HepG2 (cell line): Measurements from ENCODE around the gene MFAP1. TPM values are rescaled to one million over a fixed set of nuclear protein-coding genes. Genes with fewer than 3 reads are reported as not detected.
A peak's percentile ranks its signal among the peaks of the same experiment; 100 is the strongest.

Experiments used
- ARNT2 ChIP-seq: sonication (generic); formaldehyde crosslinking; IDR thresholded peaks from 2 replicates; pipeline ENCODE4 v1.8.0; 2022; ENCODE audit warnings: mild to moderate bottlenecking, low read depth, missing genetic modification reagents, moderate library complexity
- MAFF ChIP-seq: IDR thresholded peaks from 2 replicates; pipeline ENCODE4 v1.6.1; 2011; ENCODE audit warnings: low read depth, low read length, improper control_type of control experiment
- MXI1 ChIP-seq: IDR thresholded peaks from 3 replicates; pipeline ENCODE4 v1.6.1; 2012; ENCODE audit warnings: low read depth, low read length, inconsistent platforms, borderline replicate concordance
- NFKBIZ ChIP-seq: IDR thresholded peaks from 2 replicates; pipeline ENCODE4 v1.6.1; 2018; ENCODE audit warnings: missing genetic modification reagents, missing compliant biosample characterization
- SRF ChIP-seq: IDR thresholded peaks from 2 replicates; pipeline ENCODE4 v1.6.1; 2011; ENCODE audit warnings: mild to moderate bottlenecking, low read depth, low read length, moderate library complexity
- ZNF567 ChIP-seq: sonication (generic); formaldehyde crosslinking; IDR thresholded peaks from 2 replicates; pipeline ENCODE4 v1.8.1; 2023; ENCODE audit warnings: mild to moderate bottlenecking, missing genetic modification reagents, borderline replicate concordance
- ZNF790 ChIP-seq: sonication (generic); formaldehyde crosslinking; IDR thresholded peaks from 2 replicates; pipeline ENCODE4 v1.8.0; 2022; ENCODE audit warnings: missing genetic modification reagents, mild to moderate bottlenecking, borderline replicate concordance
- ZSCAN29 ChIP-seq: sonication (generic); formaldehyde crosslinking; conservative IDR thresholded peaks from 2 replicates; pipeline ENCODE4 v1.4.0; 2020; ENCODE audit warnings: mild to moderate bottlenecking, missing genetic modification reagents
- polyA plus RNA-seq, 8 experiments: library from polyadenylated mRNA; depleted of rRNA in 3 of 8; stranded (reverse) in 7 of 8; unstranded in 1 of 8; fragments of >200 nt; fragmentation: Illumina TruSeq in 4 of 8; extraction: Trizol in 4 of 8; gene quantifications; 2 replicates each; pipeline versions ENCODE4 v1.2.1 to v1.2.3, GENCODE V29; 2011 to 2016; ENCODE audit warnings: low read depth in 4 of 8, missing spikeins in 1 of 8, mixed read lengths in 1 of 8; ENCODE audit not compliant: insufficient read depth in 1 of 8
- total RNA-seq, 5 experiments: library from RNA; depleted of rRNA; stranded (reverse); fragments of >200 nt; fragmentation: Illumina TruSeq; extraction: Trizol; gene quantifications; 2 replicates each; pipeline ENCODE4 v1.2.3, GENCODE V29; 2016; ENCODE audit warnings: low read depth in 1 of 5
- TF ChIP-seq, protein P1 (sequence below): sonication (generic); formaldehyde crosslinking; IDR thresholded peaks from 2 replicates; pipeline ENCODE4 v1.4.0; 2020; ENCODE audit warnings: mild to moderate bottlenecking, missing genetic modification reagents
- TF ChIP-seq, protein P2 (sequence below): sonication (generic); formaldehyde crosslinking; IDR thresholded peaks from 2 replicates; pipeline ENCODE4 v1.8.0; 2022; ENCODE audit warnings: mild to moderate bottlenecking, missing genetic modification reagents, moderate library complexity
- TF ChIP-seq, protein P3 (sequence below): sonication (generic); formaldehyde crosslinking; IDR thresholded peaks from 2 replicates; pipeline ENCODE4 v1.9.0; 2022; ENCODE audit warnings: missing genetic modification reagents, mild to moderate bottlenecking, borderline replicate concordance
- TF ChIP-seq, protein P4 (sequence below): sonication (generic); formaldehyde crosslinking; IDR thresholded peaks from 2 replicates; pipeline ENCODE4 v1.4.0; 2020; ENCODE audit warnings: missing genetic modification reagents, borderline replicate concordance

Gene MFAP1
- total and polyA plus RNA-seq, 2 of the 13 experiments (the other 11 are each of a cell fraction or from before 2014, with no cell fraction given) = 11.8 to 39.5 TPM

- TF ChIP-seq, protein P1, sequence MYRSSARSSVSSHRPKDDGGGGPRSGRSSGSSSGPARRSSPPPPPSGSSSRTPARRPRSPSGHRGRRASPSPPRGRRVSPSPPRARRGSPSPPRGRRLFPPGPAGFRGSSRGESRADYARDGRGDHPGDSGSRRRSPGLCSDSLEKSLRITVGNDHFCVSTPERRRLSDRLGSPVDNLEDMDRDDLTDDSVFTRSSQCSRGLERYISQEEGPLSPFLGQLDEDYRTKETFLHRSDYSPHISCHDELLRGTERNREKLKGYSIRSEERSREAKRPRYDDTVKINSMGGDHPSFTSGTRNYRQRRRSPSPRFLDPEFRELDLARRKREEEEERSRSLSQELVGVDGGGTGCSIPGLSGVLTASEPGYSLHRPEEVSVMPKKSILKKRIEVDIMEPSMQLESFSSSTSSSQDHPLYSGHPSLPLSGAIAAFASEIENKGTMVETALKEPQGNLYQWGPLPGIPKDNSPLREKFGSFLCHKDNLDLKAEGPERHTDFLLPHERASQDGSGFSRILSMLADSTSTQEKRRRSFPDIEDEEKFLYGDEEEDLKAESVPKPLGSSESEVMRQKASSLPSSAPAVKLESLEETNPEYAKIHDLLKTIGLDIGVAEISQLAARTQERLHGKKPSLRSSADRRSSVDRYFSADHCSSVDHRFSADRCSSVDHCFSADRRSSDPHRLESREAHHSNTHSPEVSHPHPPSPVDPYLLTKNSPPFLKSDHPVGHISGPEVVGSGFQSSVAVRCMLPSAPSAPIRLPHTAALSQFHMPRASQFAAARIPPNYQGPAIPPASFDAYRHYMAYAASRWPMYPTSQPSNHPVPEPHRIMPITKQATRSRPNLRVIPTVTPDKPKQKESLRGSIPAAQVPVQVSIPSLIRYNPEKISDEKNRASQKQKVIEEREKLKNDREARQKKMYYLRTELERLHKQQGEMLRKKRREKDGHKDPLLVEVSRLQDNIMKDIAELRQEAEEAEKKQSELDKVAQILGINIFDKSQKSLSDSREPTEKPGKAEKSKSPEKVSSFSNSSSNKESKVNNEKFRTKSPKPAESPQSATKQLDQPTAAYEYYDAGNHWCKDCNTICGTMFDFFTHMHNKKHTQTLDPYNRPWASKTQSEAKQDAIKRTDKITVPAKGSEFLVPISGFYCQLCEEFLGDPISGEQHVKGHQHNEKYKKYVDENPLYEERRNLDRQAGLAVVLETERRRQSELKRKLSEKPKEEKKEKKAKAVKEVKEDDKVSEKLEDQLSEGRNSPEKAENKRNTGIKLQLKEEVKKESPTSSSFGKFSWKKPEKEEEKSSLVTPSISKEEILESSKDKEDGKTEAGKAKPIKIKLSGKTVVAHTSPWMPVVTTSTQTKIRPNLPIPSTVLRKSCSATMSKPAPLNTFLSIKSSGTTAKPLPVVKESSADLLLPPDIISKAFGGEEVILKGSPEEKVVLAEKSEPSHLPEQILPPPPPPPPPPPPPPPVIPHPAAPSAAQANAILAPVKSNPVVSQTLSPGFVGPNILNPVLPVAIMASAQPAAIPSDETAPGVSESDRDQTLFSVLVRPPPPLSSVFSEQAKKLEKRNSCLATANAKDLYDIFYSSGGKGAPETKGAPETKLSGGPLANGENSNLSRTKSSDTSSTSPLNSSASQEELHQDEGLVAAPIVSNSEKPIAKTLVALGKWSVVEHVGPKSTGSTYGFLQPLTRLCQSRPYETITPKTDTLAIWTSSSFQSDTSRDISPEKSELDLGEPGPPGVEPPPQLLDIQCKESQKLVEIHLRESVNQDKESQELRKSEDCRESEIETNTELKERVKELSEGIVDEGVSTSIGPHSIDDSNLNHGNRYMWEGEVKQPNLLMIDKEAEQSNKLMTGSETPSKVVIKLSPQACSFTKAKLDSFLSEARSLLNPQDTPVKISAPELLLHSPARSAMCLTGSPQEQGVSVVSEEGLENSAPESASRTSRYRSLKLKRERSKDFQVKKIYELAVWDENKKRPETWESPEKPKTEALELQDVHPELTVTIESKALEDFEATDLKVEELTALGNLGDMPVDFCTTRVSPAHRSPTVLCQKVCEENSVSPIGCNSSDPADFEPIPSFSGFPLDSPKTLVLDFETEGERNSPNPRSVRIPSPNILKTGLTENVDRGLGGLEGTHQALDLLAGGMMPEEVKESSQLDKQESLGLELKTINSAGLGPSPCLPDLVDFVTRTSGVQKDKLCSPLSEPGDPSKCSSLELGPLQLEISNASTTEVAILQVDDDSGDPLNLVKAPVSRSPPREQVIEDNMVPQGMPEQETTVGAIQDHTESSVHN (CRISPR knock-in tag) = no peak
- TF ChIP-seq SRF (no peak), ZNF567 (CRISPR knock-in tag) (no peak), MAFF (no peak), ZNF790 (CRISPR knock-in tag) (no peak), ARNT2 (CRISPR knock-in tag) (peak; percentile 69), NFKBIZ (CRISPR knock-in tag) (no peak), MXI1 (peak; percentile 45; the same call in 1 of the 3 replicates), ZSCAN29 (0 out of 2 replicates have a peak, but pooled peaks have one; percentile 32)
- TF ChIP-seq, protein P2, sequence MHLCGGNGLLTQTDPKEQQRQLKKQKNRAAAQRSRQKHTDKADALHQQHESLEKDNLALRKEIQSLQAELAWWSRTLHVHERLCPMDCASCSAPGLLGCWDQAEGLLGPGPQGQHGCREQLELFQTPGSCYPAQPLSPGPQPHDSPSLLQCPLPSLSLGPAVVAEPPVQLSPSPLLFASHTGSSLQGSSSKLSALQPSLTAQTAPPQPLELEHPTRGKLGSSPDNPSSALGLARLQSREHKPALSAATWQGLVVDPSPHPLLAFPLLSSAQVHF = no peak
- TF ChIP-seq, protein P3, sequence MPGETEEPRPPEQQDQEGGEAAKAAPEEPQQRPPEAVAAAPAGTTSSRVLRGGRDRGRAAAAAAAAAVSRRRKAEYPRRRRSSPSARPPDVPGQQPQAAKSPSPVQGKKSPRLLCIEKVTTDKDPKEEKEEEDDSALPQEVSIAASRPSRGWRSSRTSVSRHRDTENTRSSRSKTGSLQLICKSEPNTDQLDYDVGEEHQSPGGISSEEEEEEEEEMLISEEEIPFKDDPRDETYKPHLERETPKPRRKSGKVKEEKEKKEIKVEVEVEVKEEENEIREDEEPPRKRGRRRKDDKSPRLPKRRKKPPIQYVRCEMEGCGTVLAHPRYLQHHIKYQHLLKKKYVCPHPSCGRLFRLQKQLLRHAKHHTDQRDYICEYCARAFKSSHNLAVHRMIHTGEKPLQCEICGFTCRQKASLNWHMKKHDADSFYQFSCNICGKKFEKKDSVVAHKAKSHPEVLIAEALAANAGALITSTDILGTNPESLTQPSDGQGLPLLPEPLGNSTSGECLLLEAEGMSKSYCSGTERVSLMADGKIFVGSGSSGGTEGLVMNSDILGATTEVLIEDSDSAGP = peak; percentile 61; the same call in 1 of the 2 replicates
- TF ChIP-seq, protein P4, sequence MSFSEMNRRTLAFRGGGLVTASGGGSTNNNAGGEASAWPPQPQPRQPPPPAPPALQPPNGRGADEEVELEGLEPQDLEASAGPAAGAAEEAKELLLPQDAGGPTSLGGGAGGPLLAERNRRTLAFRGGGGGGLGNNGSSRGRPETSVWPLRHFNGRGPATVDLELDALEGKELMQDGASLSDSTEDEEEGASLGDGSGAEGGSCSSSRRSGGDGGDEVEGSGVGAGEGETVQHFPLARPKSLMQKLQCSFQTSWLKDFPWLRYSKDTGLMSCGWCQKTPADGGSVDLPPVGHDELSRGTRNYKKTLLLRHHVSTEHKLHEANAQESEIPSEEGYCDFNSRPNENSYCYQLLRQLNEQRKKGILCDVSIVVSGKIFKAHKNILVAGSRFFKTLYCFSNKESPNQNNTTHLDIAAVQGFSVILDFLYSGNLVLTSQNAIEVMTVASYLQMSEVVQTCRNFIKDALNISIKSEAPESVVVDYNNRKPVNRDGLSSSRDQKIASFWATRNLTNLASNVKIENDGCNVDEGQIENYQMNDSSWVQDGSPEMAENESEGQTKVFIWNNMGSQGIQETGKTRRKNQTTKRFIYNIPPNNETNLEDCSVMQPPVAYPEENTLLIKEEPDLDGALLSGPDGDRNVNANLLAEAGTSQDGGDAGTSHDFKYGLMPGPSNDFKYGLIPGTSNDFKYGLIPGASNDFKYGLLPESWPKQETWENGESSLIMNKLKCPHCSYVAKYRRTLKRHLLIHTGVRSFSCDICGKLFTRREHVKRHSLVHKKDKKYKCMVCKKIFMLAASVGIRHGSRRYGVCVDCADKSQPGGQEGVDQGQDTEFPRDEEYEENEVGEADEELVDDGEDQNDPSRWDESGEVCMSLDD (CRISPR knock-in tag) = no peak
Measured at GRCh38 chr15:43824302-43825246, at the start of gene MFAP1 (continued).
